Adrenal gland (tissue), 5 donors: ENCODE results near the gene ABCA10.

Experiments used
- CTCF ChIP-seq, 6 experiments: fragments of 450-650 bp in 4 of 6; fragments of 200-600 bp in 2 of 6; sonication (generic) in 1 of 6; IDR thresholded peaks; 1 replicate in 5 of 6; 2 replicates in 1 of 6; pipeline versions ENCODE4 v1.5.1 to v1.8.0; 2016 to 2021; ENCODE audit warnings: antibody characterized with exemption in 6 of 6, mild to moderate bottlenecking in 2 of 6, moderate library complexity in 1 of 6
- POLR2A ChIP-seq, 2 donors: fragments of 450-650 bp; IDR thresholded peaks; one replicate each; pipeline ENCODE4 v1.6.1; 2017; ENCODE audit warnings: antibody characterized with exemption in 2 of 2, mild to moderate bottlenecking in 2 of 2, moderate library complexity in 1 of 2
- donor health status: DM: no; HTN: no; CAD: no.

GRCh38 chr17:69175262-69175624, 53.4 kb downstream of the ABCA10 start:
- no peak for TF ChIP-seq POLR2A (IDR thresholded peaks at IDR 0.05)
- no peak for TF ChIP-seq CTCF (IDR thresholded peaks at IDR 0.05)
